COR-L47 (cell line): ENCODE results near the gene TRIM9.

ENCODE experiments used
- DNase-seq: peaks from one replicate; lab custom pipeline; 2025; lab: John Stamatoyannopoulos, UW

The TRIM9 gene

DNA sequence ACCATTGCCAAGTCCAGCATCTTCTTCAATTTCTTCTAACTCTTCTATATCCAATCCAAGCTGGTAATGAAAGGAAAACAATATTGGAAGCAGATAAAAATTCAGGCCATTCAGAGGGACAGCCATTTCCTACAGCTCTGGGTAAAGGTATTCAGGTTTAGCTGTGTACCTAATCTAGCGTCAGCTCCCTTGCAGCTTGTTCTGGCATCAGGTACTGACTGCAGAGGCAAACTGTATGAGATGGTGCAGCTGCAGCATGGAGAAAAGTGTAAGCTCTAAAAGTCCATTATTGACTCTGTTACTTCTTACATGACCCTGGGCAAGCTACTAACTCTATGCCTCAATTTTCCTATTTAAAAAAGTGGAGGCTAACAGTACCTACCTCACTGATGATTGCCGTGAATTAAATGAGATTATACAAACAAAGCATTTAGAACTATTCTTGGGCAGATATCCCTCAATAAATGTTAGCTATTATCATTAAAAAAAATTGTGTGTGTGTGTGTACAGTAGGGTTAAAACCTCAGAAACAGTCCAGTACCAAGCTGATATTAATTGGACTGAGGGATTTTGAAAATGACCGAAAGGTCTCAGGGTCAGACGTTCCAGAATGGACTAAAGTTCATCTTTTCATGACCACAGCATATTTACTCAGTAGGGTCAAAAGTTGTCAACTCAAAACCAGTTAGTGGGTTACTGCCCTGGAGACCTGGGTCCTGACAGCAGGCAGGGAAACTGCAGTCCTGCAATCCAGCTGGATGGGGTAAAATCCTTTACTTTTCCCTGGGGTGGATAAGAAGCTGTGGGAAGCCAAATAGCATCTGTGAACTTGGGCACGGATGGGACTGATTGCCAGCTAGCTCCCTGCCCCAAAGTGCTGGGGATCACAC is 159.5 kb downstream of the TRIM9 start:
- no peak for DNase-seq

DNA sequence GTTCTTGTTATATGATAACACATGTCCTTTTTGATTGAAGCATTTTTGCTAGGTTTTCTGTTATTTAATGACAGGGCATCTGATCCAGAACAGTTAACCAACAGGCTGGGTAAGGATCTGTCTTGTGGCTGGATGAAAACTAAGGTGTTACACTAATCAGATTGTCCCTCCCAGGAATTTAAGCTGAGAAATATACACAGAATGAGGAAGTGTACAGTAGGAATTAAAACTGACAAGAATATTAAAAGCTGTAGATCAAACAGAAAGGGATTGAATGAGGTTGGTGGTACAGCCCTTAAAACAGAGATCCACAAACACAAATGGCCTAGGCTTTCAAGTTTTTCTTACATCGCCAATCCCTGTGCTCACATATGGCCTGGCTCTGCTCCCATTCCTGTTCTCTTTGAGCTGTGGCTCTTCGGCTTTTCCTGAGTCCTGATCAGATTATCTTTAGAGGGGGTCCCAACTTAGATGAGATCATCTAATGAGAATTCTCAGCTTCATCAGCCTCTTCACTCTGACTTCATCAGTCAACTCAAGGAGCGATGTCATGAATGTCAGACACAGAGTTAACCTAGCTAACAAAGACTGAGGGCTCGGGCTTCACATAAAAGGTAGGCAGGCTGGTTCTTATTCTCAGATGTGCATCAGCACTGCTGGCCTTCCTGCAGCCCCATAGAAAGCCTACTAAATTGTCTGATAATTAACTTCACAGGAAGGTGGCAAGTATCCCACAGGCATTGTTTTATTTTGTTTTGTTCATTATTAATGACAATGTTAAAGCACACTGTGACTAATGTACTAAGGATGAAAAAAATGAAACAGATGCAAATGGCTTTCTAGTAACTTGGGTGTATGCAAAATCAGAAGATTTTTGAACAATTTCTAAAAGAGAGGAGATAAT is 162.1 kb downstream of the TRIM9 start:
- DNase-seq: no peak

DNA sequence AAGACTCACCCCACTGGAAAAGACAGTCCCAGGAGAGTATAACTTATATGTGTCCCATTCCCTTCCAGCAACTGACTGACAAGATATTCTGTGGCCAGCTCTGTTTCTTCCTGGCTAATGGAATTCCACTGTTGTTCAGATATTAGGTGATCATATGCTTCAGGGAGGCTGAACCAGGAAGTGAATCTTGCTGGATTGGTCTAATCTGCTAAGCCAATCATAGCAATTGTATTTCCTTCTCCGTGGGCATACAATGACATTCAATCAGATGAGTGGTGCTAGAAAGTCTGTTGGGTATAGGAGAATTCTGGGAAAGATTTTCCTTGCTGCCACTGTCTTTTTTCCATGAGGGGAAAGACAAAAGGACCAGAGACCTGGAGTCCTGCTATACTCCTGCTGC is 162.7 kb downstream of the TRIM9 start:
- no peak for DNase-seq

DNA sequence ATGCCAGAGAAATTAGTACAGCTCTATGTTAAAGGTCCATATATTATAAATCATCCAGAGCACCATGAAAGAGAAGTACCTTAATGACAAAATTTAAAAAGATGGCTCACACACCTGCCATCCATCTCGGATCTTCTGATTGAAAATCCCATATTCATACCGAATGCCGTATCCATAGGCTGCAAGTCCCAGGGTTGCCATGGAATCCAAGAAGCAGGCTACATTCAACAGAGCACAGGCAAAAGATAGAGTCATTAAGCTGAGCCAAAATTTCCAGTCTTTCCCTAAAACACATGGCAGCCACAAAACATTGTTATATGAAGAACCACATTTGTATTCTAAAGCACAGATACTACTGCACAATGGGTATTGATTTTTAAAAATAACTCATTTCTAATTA is 163.3 kb downstream of the TRIM9 start:
- DNase-seq: no peak

DNA sequence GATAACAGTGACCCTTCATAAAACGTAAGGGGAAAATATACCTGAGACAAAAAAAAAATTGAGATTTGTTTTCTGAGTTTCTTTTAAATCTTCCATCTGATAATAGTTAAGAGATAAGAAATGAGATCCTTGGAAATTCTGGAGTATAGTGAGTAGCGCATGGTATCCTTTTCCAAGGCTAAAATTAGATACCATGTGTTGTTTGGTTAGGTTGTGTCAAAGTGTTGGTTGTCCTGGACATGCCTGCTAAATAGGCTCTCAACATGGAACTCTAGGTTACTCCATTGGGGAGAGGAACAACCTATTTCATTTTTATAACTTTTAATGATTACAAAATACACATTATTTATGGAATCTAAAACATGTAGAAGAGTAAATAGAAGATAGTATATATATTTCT is 165.4 kb downstream of the TRIM9 start:
- DNase-seq: no peak

DNA sequence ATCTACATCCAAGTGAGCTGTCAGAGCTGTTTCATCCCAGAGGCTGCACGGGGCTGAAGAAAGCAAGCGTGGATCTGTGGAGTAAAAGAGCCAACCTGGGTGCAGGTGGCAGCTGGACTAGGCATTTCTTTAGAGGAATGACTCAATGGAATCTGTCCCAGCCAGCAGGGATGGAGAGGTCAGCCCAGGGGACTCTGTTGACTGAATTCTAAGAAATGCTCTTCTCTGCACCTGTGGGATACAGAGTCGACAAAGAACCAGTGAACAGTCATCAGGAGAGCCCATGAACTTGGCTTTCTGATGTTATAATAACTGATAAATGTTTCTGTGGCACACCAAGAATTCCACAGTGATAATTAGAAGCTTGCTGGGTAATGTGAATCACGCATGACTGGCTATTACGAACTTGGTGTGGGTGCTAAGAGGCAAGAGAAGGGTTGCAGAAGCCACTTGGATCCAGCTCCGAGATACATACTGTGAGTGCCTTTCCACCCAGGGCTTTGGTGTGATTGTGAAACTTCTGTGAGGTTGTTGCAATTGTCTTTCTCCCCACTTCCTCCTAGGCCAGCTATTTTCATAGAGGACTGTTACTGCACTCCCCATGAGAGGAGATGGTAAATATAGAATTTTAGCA is 166.8 kb downstream of the TRIM9 start:
- DNase-seq: no peak

DNA sequence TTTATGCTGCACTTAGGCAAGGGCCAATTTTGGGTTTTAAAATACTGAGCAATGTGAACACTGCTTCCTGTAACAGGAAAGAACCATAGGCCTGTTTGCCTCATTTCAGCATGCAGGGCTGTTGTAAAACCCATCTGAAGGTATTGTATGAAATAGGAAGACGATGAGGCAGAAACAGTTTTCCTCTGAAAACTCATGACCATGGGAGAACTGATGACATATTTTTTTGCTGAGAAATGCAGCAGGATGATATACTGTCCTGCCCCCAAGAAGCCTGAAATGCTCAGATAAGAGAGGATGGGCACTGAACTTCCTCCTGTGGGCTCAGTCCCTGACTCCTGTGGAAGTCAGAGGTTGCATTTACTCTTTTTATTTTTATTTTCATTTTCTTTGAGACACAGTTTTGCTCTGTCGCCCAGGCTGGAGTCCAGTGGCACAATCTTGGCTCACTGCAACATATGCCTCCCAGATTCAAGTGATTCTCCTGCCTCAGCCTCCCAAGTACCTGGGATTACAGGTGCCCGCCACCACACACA is 168.0 kb downstream of the TRIM9 start:
- DNase-seq: no peak
